Measurements from ENCODE around the gene MBNL1. TPM values are rescaled to one million over a fixed set of nuclear protein-coding genes. Genes with fewer than 3 reads are reported as not detected.

The MBNL1 gene
- total RNA-seq, 1 donor from 2014 or later = 172 TPM

DNA sequence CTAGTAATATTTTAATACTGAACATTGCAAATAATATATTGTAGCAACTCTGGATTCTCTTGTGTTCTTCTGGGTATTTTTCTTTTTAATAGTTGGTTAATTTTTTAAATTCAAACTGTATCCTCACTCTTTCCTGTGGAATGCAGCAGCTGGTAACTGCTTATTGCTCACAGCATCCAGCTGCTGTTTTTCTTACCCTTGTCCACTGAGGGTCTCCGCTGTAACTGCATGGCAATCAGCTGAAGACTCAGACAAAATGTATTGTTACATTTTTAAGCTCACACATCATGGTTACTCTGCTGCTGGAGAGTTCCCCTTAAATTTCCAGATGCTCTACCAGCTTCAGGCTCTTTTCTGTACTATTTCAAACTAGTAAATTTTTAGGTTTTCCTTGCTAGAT is 227.6 kb downstream of the MBNL1 start:
- TF ChIP-seq, protein P1, sequence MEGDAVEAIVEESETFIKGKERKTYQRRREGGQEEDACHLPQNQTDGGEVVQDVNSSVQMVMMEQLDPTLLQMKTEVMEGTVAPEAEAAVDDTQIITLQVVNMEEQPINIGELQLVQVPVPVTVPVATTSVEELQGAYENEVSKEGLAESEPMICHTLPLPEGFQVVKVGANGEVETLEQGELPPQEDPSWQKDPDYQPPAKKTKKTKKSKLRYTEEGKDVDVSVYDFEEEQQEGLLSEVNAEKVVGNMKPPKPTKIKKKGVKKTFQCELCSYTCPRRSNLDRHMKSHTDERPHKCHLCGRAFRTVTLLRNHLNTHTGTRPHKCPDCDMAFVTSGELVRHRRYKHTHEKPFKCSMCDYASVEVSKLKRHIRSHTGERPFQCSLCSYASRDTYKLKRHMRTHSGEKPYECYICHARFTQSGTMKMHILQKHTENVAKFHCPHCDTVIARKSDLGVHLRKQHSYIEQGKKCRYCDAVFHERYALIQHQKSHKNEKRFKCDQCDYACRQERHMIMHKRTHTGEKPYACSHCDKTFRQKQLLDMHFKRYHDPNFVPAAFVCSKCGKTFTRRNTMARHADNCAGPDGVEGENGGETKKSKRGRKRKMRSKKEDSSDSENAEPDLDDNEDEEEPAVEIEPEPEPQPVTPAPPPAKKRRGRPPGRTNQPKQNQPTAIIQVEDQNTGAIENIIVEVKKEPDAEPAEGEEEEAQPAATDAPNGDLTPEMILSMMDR (IDR thresholded peaks at IDR 0.05; ENCODE audit: borderline replicate concordance) = no peak
- no peaks in the 10 kb centered on the region for H3K27me3 ChIP-seq (ENCODE audit: low read depth)
- H3K4me3 ChIP-seq = no peak overlapping the region
- no peak for DNase-seq
- H3K9me3 ChIP-seq (replicated peaks) = peaks cover 8% of the 10 kb centered on the region
- H3K27ac ChIP-seq (replicated peaks) = peak overlapping the region; percentile 80
- intact Hi-C loops (cut with micrococcal nuclease) = no loop called here
- no peaks in the 10 kb centered on the region for H3K36me3 ChIP-seq
- H3K4me1 ChIP-seq = peaks cover 26% of the 10 kb centered on the region

DNA sequence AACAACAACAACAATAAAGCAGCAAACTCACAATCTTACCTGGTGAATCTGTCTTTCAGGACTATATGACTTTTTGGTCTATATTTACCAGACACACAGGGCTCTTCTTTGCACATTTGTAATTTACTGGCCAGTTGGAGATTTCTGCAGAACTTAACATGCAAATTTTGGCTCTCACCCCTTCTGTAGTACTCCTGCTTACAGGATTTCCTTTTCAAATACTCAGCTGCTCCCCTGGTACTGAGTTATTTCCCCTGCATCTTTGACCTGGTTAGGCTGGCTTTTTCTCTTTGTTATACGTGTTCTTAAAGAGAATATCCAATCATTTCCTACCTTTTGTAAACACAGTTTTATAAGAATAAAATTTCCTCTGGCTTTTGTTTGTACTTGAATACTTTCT is 228.0 kb downstream of the MBNL1 start:
- H3K4me3 ChIP-seq = no peak overlapping the region
- H3K9me3 ChIP-seq (replicated peaks) = peaks cover 10% of the 10 kb centered on the region
- peak overlapping the region; percentile 80 for H3K27ac ChIP-seq (replicated peaks)
- peaks cover 26% of the 10 kb centered on the region for H3K4me1 ChIP-seq
- intact Hi-C loops (cut with micrococcal nuclease) = no loop called here
- no peaks in the 10 kb centered on the region for H3K36me3 ChIP-seq
- TF ChIP-seq, protein P1 (IDR thresholded peaks at IDR 0.05; ENCODE audit: borderline replicate concordance) = no peak
- no peak for DNase-seq
- H3K27me3 ChIP-seq (ENCODE audit: low read depth) = no peaks in the 10 kb centered on the region

DNA sequence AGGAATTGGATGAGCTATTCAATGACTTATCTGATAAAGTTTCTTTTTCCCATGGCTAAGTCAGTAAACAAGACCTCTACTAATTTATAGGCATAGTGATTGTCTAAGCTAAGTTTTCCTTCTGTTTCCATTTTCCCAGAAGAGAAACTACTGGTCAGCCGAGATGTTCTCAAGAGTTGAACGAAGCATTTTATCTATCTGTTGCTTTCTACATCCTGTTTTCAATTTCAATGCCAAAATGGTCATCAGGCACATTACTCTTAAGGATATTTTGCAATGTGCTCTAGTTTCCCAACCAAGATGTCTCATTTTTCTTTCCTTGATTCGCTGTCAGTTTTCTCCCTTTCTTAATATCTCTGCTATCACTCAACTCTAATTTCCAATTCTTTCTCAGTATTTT is 228.7 kb downstream of the MBNL1 start:
- H3K27ac ChIP-seq (replicated peaks) = peak overlapping the region; percentile 80
- no peak for DNase-seq
- no peak overlapping the region for H3K4me3 ChIP-seq
- TF ChIP-seq, protein P1 (IDR thresholded peaks at IDR 0.05; ENCODE audit: borderline replicate concordance) = no peak
- H3K27me3 ChIP-seq (ENCODE audit: low read depth) = no peaks in the 10 kb centered on the region
- no peaks in the 10 kb centered on the region for H3K36me3 ChIP-seq
- H3K9me3 ChIP-seq (replicated peaks) = peaks cover 18% of the 10 kb centered on the region
- H3K4me1 ChIP-seq = peaks cover 26% of the 10 kb centered on the region
- intact Hi-C loops (cut with micrococcal nuclease) = no loop called here

DNA sequence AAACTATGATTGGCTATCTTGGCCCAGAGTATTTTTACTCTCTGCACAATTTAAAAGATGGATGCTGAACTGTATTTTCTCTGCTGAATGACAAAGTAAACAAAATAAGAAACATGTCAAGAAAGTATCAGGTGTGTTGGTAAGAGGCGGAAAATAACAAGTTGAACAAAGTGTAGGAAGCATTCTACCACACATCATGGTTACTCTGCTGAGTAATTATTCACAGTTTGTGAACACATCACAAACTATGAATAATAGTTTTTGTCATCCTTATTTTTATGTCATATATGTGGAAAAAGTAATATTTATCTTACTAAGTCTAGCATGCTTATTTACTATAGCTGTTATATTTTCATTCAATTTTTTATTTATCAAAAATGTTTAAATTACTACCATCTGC is 229.2 kb downstream of the MBNL1 start:
- peaks cover 26% of the 10 kb centered on the region for H3K4me1 ChIP-seq
- H3K27ac ChIP-seq (replicated peaks) = peak overlapping the region; percentile 80
- no peak overlapping the region for H3K4me3 ChIP-seq
- no peaks in the 10 kb centered on the region for H3K36me3 ChIP-seq
- DNase-seq = no peak
- H3K9me3 ChIP-seq (replicated peaks) = peaks cover 22% of the 10 kb centered on the region
- TF ChIP-seq, protein P1 (IDR thresholded peaks at IDR 0.05; ENCODE audit: borderline replicate concordance) = no peak
- intact Hi-C loops (cut with micrococcal nuclease) = no loop called here
- H3K27me3 ChIP-seq (ENCODE audit: low read depth) = no peaks in the 10 kb centered on the region

DNA sequence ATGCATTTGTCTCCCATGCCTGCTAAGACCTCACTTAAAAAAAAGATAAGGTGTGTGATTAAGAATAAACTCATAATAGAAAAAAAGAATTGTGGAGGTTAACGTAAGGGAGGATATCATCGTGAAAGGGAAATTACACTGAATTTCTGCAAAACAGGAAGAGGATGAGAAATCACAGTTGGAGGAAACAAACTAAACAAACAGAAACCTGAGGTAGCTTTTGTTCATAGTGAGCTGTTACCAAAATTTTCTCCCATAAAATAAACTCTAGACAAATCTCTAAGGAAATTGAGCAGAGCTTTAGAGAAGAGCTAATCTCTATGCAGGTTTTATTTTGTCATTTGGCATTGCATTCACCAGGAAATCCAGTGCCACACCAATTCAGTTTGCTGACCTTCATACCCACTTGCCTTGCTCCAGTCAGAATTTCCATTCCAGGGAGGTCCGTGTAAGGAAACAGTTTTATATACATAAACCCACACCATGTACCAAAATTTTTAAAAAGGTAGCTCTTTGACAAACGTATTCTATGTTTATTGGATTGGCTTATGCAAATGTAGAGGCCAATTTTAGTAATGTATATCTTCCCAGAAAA is 231.2 kb downstream of the MBNL1 start:
- H3K27ac ChIP-seq (replicated peaks) = no peak overlapping the region
- TF ChIP-seq, protein P1 (IDR thresholded peaks at IDR 0.05; ENCODE audit: borderline replicate concordance) = no peak
- no peaks in the 10 kb centered on the region for H3K36me3 ChIP-seq
- H3K4me3 ChIP-seq = no peak overlapping the region
- intact Hi-C loops (cut with micrococcal nuclease) = no loop called here
- peaks cover 32% of the 10 kb centered on the region for H3K4me1 ChIP-seq
- DNase-seq = no peak
- H3K9me3 ChIP-seq (replicated peaks) = peaks cover 29% of the 10 kb centered on the region
- H3K27me3 ChIP-seq (ENCODE audit: low read depth) = no peaks in the 10 kb centered on the region
